Esophagus (tissue), 2 donors: Measurements from ENCODE around the gene SMYD5. TPM values are rescaled to one million over a fixed set of nuclear protein-coding genes. Genes with fewer than 3 reads are reported as not detected.

Source experiments
- H3K27ac ChIP-seq, 2 donors: one replicate each; pipeline ENCODE4 v1.5.1; 2013; ENCODE audit warnings: low read depth in 2 of 2, mild to moderate bottlenecking in 2 of 2, inconsistent platforms in 1 of 2, low read length in 1 of 2, moderate library complexity in 1 of 2
- H3K27me3 ChIP-seq, 2 donors: one replicate each; pipeline ENCODE4 v1.6.1; 2013; ENCODE audit warnings: low read length in 2 of 2, control low read depth in 1 of 2, mild to moderate bottlenecking in 1 of 2; ENCODE audit not compliant: insufficient read depth in 2 of 2, control insufficient read depth in 1 of 2
- H3K36me3 ChIP-seq, 2 donors: one replicate each; pipeline ENCODE4 v1.6.1; 2013; ENCODE audit warnings: low read length in 1 of 2; ENCODE audit not compliant: control insufficient read depth in 2 of 2, insufficient read depth in 2 of 2
- H3K4me1 ChIP-seq, 2 donors: one replicate each; pipeline ENCODE4 v1.6.1; 2013; ENCODE audit warnings: low read length in 1 of 2; ENCODE audit not compliant: control insufficient read depth in 2 of 2, insufficient read depth in 2 of 2
- H3K4me3 ChIP-seq, 2 donors: one replicate each; pipeline ENCODE4 v1.5.1; 2013; ENCODE audit warnings: low read length in 2 of 2, mild to moderate bottlenecking in 2 of 2, low read depth in 1 of 2, moderate library complexity in 1 of 2
- H3K9me3 ChIP-seq, 2 donors: one replicate each; pipeline ENCODE4 v1.6.1; 2013; ENCODE audit warnings: mild to moderate bottlenecking in 2 of 2, low read depth in 1 of 2, low read length in 1 of 2, moderate library complexity in 1 of 2; ENCODE audit not compliant: control insufficient read depth in 2 of 2, insufficient read depth in 1 of 2
- WGBS, 2 donors: extraction: QIAGEN DNeasy Blood & Tissue Kit; methylation state at CpG; one replicate each; pipeline ENCODE4 v1.1.7; 2013; 5-methylcytosine and 5-hydroxymethylcytosine counted together
- polyA plus RNA-seq, 2 donors: library from polyadenylated mRNA; stranded (reverse); fragments of 200-250 nt; gene quantifications; one replicate each; pipeline ENCODE4 v1.2.3, GENCODE V29; 2013
- donor health status: healthy with polysubstance abuse.
- donor health status: Bipolar disorder and iron deficiency.

The SMYD5 gene
- polyA plus RNA-seq, 2 donors = 12.6 to 13.6 TPM

DNA sequence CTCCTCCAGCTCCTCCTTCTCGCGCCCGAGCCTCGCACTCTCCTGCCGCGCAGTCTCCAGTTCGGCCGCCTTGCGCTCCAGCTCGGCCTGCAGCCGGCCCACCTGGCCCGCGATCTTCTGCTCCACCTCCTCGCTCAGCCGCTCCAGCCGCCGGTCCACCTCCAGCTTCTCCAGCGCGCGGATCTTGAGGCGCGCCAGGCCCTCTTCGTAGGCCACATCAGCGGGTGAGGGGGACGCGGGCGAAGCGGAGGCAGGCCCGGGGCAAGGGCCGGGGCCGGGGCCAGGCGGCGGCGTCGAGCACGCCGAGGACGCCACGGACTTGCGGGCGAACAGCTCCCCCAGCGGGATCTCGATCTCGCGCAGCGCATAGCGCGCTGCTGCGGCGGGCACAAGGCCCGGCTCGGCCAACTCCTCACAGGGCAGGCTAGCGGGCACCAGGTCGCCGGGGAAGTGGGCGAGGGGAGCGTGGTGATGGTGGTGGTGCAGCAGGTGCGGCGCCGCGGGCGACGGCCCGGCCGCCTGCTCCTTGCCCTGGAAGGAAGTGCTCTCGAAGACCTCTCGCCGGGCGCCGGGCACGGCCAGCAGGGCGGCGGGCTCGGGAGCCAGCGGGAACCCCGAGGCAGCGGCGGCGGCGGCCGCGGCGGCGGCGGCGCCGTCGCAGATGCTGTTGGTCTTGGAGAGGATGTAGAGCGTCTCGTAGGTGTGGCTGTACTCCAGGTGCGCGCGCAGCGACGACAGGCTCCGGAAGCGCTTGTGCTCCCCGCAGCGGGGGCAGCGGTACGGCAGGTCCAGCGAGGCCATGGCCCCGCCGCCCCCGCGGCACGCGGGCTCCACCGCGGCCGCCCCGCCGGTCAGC is 55.0 kb downstream of the SMYD5 start:
- H3K27me3 ChIP-seq = no peaks in the 10 kb centered on the region
- peak overlapping the region; percentile 39 to 61 for H3K4me3 ChIP-seq
- peaks cover 0 to 12% of the 10 kb centered on the region in 2 donors for H3K4me1 ChIP-seq
- H3K27ac ChIP-seq = no peak overlapping the region
- WGBS, 2 donors = 6 to 9% methylated on average over 75 to 113 of the region's 113 CpGs
- H3K36me3 ChIP-seq = no peaks in the 10 kb centered on the region
- peaks cover 0 to 1% of the 10 kb centered on the region in 2 donors for H3K9me3 ChIP-seq

- H3K36me3 ChIP-seq = no peaks in the 10 kb centered on the region
- no peak overlapping the region for H3K27ac ChIP-seq
- H3K9me3 ChIP-seq = peaks cover 0 to 1% of the 10 kb centered on the region in 2 donors
- H3K4me1 ChIP-seq = peaks cover 0 to 12% of the 10 kb centered on the region in 2 donors
- WGBS, 2 donors = 20 to 23% methylated on average over 22 of the region's 22 CpGs
- no peaks in the 10 kb centered on the region for H3K27me3 ChIP-seq
- H3K4me3 ChIP-seq = peak overlapping the region; percentile 36 to 61
These were observed 55.8 kb downstream of the SMYD5 start for GRCh38 chr2:73269686-73270465.

- no peak overlapping the region for H3K27ac ChIP-seq
- no peaks in the 10 kb centered on the region for H3K27me3 ChIP-seq
- H3K36me3 ChIP-seq = no peaks in the 10 kb centered on the region
- peaks cover 0 to 1% of the 10 kb centered on the region in 2 donors for H3K9me3 ChIP-seq
- H3K4me3 ChIP-seq = no peak overlapping the region
- H3K4me1 ChIP-seq = peaks cover 0 to 12% of the 10 kb centered on the region in 2 donors
- 76 to 91% methylated on average over 1 of the region's 1 CpG for WGBS, 2 donors
These were observed 58.2 kb downstream of the SMYD5 start for GRCh38 chr2:73272270-73272669.

Other genes starting within 250 kb of the SMYD5 start
- gene SFXN5, start 142.5 kb upstream of the SMYD5 start, polyA plus RNA-seq = 1 to 10 TPM; 4.2 to 6.6 TPM
- 1 to 10 TPM; 8.1 to 8.7 TPM for gene RAB11FIP5, start 101.3 kb upstream of the SMYD5 start, polyA plus RNA-seq
- not detected for gene NOTO, start 11.7 kb upstream of the SMYD5 start, polyA plus RNA-seq
- gene PRADC1, start 19.0 kb downstream of the SMYD5 start, polyA plus RNA-seq = 10 to 100 TPM; 21.4 to 22.5 TPM
- 100 to 1,000 TPM; 101 to 164 TPM for gene CCT7, start 20.1 kb downstream of the SMYD5 start, polyA plus RNA-seq
- under 1 TPM; 0.72 to 0.92 TPM for gene FBXO41, start 70.2 kb downstream of the SMYD5 start, polyA plus RNA-seq
- gene EGR4, start 79.3 kb downstream of the SMYD5 start, polyA plus RNA-seq = not detected
- gene ALMS1, start 171.6 kb downstream of the SMYD5 start, polyA plus RNA-seq = 1 to 10 TPM; 3.3 to 3.8 TPM